HCT116 (cell line): ENCODE data around the gene CLCF1. TPM values are rescaled to one million over a fixed set of nuclear protein-coding genes. Genes with fewer than 3 reads are reported as not detected.

ENCODE experiments used
- ATAC-seq: fragments of 200-7000 bp; cut with Tn5 transposase; 2 replicates; pipeline ENCODE4 v1.9.1; 2020; ENCODE audit warnings: mild to moderate bottlenecking, moderate library complexity
- BruUV-seq: library from RNA; stranded (reverse); fragments of 400-500 nt; replicated peaks from 2 replicates; lab custom pipeline; 2021; lab: Mats Ljungman, UMichigan
- CTCF ChIA-PET: fragments of 300-600 bp; sonication (Branson Sonifier 250); formaldehyde crosslinking; loops from one replicate; lab custom pipeline; 2021; ENCODE audit warnings: antibody characterized with exemption; lab: Charles Lee
- POLR2A ChIA-PET: fragments of 300-600, 350-600 bp; sonication (Branson Sonifier 250); formaldehyde crosslinking; loops from one replicate; lab custom pipeline; 2021; ENCODE audit warnings: antibody characterized with exemption; lab: Charles Lee
- RAD21 ChIA-PET, 2 experiments: fragments of 300-600 bp; sonication (Branson Sonifier 250); formaldehyde crosslinking; loops; one replicate each; lab custom pipeline; 2023; ENCODE audit warnings: low total read pairs in 2 of 2; ENCODE audit not compliant: uncharacterized antibody in 2 of 2, unreplicated experiment in 2 of 2, low non-redundant PET in 1 of 2; lab: Charles Lee
- DNase-seq: peaks from one replicate; pipeline ENCODE4 v3.0.0-alpha.2; 2010; ENCODE audit warnings: low read depth, low spot score
- H2AFZ ChIP-seq: fragments of 200-600 bp; shearing (Covaris generic), sonication (generic); 2 replicates; pipeline ENCODE4 v1.6.1; 2017; ENCODE audit warnings: low read depth, mixed run types, mixed read lengths, antibody characterized with exemption, low read length; ENCODE audit not compliant: poor library complexity, severe bottlenecking
- H3K27ac ChIP-seq: 2 replicates; pipeline ENCODE4 v1.5.1; 2012; ENCODE audit warnings: low read depth, low read length
- H3K27me3 ChIP-seq: fragments of 200-600 bp; sonication (generic); 2 replicates; pipeline ENCODE4 v1.6.1; 2016; ENCODE audit warnings: mixed run types, low read length, mixed read lengths; ENCODE audit not compliant: insufficient read depth
- H3K36me3 ChIP-seq, 2 experiments: fragments of 200-500 bp in 1 of 2; fragments of 200-600 bp in 1 of 2; sonication (Bioruptor generic) in 1 of 2; sonication (generic) in 1 of 2; 2 replicates each; pipeline versions ENCODE4 v1.5.1 to v1.6.1; 2014 to 2016; ENCODE audit warnings: low read length in 2 of 2, inconsistent platforms in 1 of 2, mixed read lengths in 1 of 2, mixed run types in 1 of 2; ENCODE audit not compliant: insufficient read depth in 2 of 2, control insufficient read depth in 1 of 2
- H3K4me1 ChIP-seq, 2 experiments: fragments of 200-600 bp in 1 of 2; sonication (generic) in 1 of 2; 2 replicates each; pipeline versions ENCODE4 v1.5.1 to v1.6.1; 2012 to 2017; ENCODE audit warnings: low read length in 2 of 2, inconsistent platforms in 1 of 2, mild to moderate bottlenecking in 1 of 2, mixed read lengths in 1 of 2, mixed run types in 1 of 2, moderate library complexity in 1 of 2; ENCODE audit not compliant: insufficient read depth in 2 of 2, control insufficient read depth in 1 of 2
- H3K4me2 ChIP-seq: fragments of 200-600 bp; sonication (generic); 2 replicates; pipeline ENCODE4 v1.6.1; 2017; ENCODE audit warnings: mixed run types, low read length, mixed read lengths
- H3K4me3 ChIP-seq, 2 experiments: fragments of 200-600 bp in 1 of 2; sonication (generic) in 1 of 2; replicated peaks in 1 of 2; 2 replicates each; pipeline ENCODE4 v1.5.1; 2011 to 2016; ENCODE audit warnings: low read length in 2 of 2, control low read depth in 1 of 2, low read depth in 1 of 2, mild to moderate bottlenecking in 1 of 2, mixed read lengths in 1 of 2, mixed run types in 1 of 2
- H3K79me2 ChIP-seq: fragments of 200-600 bp; sonication (generic); 2 replicates; pipeline ENCODE4 v1.6.1; 2017; ENCODE audit warnings: mild to moderate bottlenecking, mixed run types, low read length, moderate library complexity, mixed read lengths; ENCODE audit not compliant: insufficient read depth
- H3K9ac ChIP-seq: fragments of 200-600 bp; sonication (generic); 2 replicates; pipeline ENCODE4 v1.6.1; 2016; ENCODE audit warnings: low read length, mixed read lengths
- H3K9me2 ChIP-seq: fragments of 200-600 bp; sonication (generic), shearing (Covaris generic); 2 replicates; pipeline ENCODE4 v1.6.1; 2017; ENCODE audit warnings: mixed run types, mild to moderate bottlenecking, moderate library complexity; ENCODE audit not compliant: insufficient read depth
- H3K9me3 ChIP-seq, 2 experiments: fragments of 200-500 bp in 1 of 2; fragments of 200-600 bp in 1 of 2; sonication (Bioruptor generic) in 1 of 2; sonication (generic) in 1 of 2; 2 replicates each; pipeline ENCODE4 v1.6.1; 2014 to 2017; ENCODE audit warnings: low read length in 2 of 2, mixed read lengths in 2 of 2, inconsistent platforms in 1 of 2, low read depth in 1 of 2, mild to moderate bottlenecking in 1 of 2, mixed run types in 1 of 2, moderate library complexity in 1 of 2; ENCODE audit not compliant: control insufficient read depth in 1 of 2, insufficient read depth in 1 of 2
- H4K20me1 ChIP-seq: fragments of 200-600 bp; sonication (generic), shearing (Covaris generic); 2 replicates; pipeline ENCODE4 v1.6.1; 2017; ENCODE audit warnings: mixed run types, mild to moderate bottlenecking, moderate library complexity; ENCODE audit not compliant: insufficient read depth
- ELF1 ChIP-seq: IDR thresholded peaks from 2 replicates; pipeline ENCODE4 v1.6.1; 2012; ENCODE audit warnings: low read depth, borderline replicate concordance
- EZH2phosphoT487 ChIP-seq: fragments of 200-600 bp; IDR thresholded peaks from 2 replicates; pipeline ENCODE4 v1.6.1; 2018; ENCODE audit warnings: antibody characterized with exemption, borderline replicate concordance
- POLR2A ChIP-seq: IDR thresholded peaks from 2 replicates; pipeline ENCODE4 v1.7.0; 2011; ENCODE audit warnings: borderline replicate concordance; ENCODE audit not compliant: insufficient read depth, insufficient read length; ENCODE audit errors: extremely low read depth
- POLR2AphosphoS5 ChIP-seq: IDR thresholded peaks from 2 replicates; pipeline ENCODE4 v1.6.1; 2011; ENCODE audit warnings: mild to moderate bottlenecking, low read depth, low read length, moderate library complexity
- RAD21 ChIP-seq: IDR thresholded peaks from 2 replicates; pipeline ENCODE4 v1.6.1; 2012; ENCODE audit warnings: low read depth, mild to moderate bottlenecking
- SP1 ChIP-seq: IDR thresholded peaks from 2 replicates; pipeline ENCODE4 v1.6.1; 2012; ENCODE audit warnings: low read depth
- SRF ChIP-seq: IDR thresholded peaks from 2 replicates; pipeline ENCODE4 v1.6.1; 2012; ENCODE audit warnings: low read depth
- TCF7L2 ChIP-seq: IDR thresholded peaks from 2 replicates; pipeline ENCODE4 v1.7.0; 2011; ENCODE audit warnings: borderline replicate concordance, inconsistent platforms; ENCODE audit not compliant: insufficient read depth, insufficient read length; ENCODE audit errors: extremely low read depth
- YY1 ChIP-seq: IDR thresholded peaks from 2 replicates; pipeline ENCODE4 v1.6.1; 2011; ENCODE audit warnings: low read length, low read depth, moderate library complexity, mild to moderate bottlenecking; ENCODE audit not compliant: insufficient replicate concordance; ENCODE audit errors: extremely low read depth
- ZFX ChIP-seq: fragments of 450-650 bp; IDR thresholded peaks from 2 replicates; pipeline ENCODE4 v1.6.1; 2017
- intact Hi-C: fragments of 100-400 bp; cut with micrococcal nuclease; formaldehyde crosslinking; loops from 2 replicates; pipeline ENCODE4 v1.10.0; 2022
- total RNA-seq: library from RNA; stranded (reverse); gene quantifications from one replicate; pipeline ENCODE4 v1.2.1, GENCODE V29; 2021; ENCODE audit not compliant: unreplicated experiment
- TF ChIP-seq, protein P1 (sequence below): IDR thresholded peaks from 2 replicates; pipeline ENCODE4 v1.6.1; 2012
- TF ChIP-seq, protein P2 (sequence below), 3 experiments: fragments of 200-600 bp in 1 of 3; sonication (generic) in 1 of 3; IDR thresholded peaks in 2 of 3; conservative IDR thresholded peaks in 1 of 3; 2 replicates each; pipeline ENCODE4 v1.5.1; 2012 to 2017; ENCODE audit warnings: low read depth in 2 of 3, low read length in 2 of 3, antibody characterized with exemption in 1 of 3, borderline replicate concordance in 1 of 3, control low read depth in 1 of 3, mild to moderate bottlenecking in 1 of 3, mixed read lengths in 1 of 3, mixed run types in 1 of 3, moderate library complexity in 1 of 3; ENCODE audit not compliant: insufficient read depth in 1 of 3

CLCF1 gene
- total RNA-seq, 1 experiment from 2014 or later: 12.2 TPM

DNA sequence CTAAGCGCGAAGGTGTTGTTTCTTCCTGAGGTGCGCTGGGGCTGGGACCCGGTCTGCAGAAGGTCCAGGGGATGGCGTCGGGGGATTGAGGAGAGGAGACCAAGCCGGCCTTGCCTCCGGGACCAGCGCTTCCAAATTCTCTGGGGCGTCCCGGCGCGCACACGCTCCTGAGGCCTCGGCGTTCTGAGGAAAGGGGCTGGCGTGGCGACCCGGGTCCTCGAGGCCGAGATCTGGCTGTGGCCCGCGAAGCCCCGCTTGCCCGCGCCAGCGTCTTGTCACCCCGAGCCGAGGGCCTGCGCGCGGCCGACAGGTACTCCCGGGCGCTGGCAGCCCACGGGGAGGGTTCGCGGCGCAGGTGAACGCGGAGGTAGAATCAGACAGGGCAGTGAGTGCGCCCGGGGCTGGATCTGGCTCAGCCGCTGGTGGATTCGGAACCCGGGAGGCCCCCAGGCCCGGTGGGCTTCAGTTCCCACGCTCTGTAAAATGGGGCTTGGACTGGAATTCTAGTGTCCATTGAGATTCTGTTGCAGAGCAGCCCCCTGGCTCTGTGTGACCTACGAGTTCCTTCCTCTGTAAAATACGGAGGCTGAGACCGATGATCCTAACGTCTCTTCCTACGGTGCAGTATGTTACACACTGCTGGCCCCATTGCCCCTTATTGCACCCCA is 55.4 kb downstream of the CLCF1 start:
- TSS peak; percentile 39 for BruUV-seq
- H4K20me1 ChIP-seq: no peaks in the 10 kb centered on the region
- no peak for TF ChIP-seq SP1
- TF ChIP-seq, protein P1, sequence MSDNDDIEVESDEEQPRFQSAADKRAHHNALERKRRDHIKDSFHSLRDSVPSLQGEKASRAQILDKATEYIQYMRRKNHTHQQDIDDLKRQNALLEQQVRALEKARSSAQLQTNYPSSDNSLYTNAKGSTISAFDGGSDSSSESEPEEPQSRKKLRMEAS: peak; percentile 69
- TF ChIP-seq ZFX: peak; percentile 83; the same call in 1 of the 2 replicates
- RAD21 ChIA-PET: interaction anchor here (0.8 to 2.4 kb wide), 7 partner anchors 15 to 237 kb away, joined by 4 to 8 read pairs (median 5); no protein-coding TSS in a partner anchor
- H3K27ac ChIP-seq: peak overlapping the region; percentile 87
- H3K9ac ChIP-seq: peak overlapping the region; percentile 88
- CTCF ChIA-PET: interaction anchor here (0.8 to 3.2 kb wide), 19 partner anchors 9 to 290 kb away, joined by 3 to 60 read pairs (median 7); partner anchors contain the start of genes ANKRD13D, GRK2, POLD4 and PPP1CA
- H3K27me3 ChIP-seq: no peaks in the 10 kb centered on the region
- peak overlapping the region; percentile 81 to 90 for H3K4me3 ChIP-seq
- ATAC-seq (peak; percentile 40), DNase-seq (no peak)
- H3K4me1 ChIP-seq: peaks cover 4 to 22% of the 10 kb centered on the region in 2 experiments; a peak in 3 of 4 replicates
- H3K36me3 ChIP-seq: no peaks in the 10 kb centered on the region
- peak overlapping the region; percentile 78 for H3K4me2 ChIP-seq
- intact Hi-C loops: loop anchor here (1.0 to 2.0 kb wide), 4 partner anchors 52 to 263 kb away; partner anchors contain the start of gene GRK2
- H3K9me3 ChIP-seq: no peaks in the 10 kb centered on the region
- H3K9me2 ChIP-seq: no peaks in the 10 kb centered on the region
- H2AFZ ChIP-seq: no peak overlapping the region
- H3K79me2 ChIP-seq: peaks cover 11% of the 10 kb centered on the region; the same call in 1 of the 2 replicates
- POLR2A ChIA-PET: interaction anchor here (1.0 to 1.9 kb wide), 4 partner anchors 15 to 78 kb away, joined by 5 to 7 read pairs (median 6); partner anchors contain the start of gene SSH3

DNA sequence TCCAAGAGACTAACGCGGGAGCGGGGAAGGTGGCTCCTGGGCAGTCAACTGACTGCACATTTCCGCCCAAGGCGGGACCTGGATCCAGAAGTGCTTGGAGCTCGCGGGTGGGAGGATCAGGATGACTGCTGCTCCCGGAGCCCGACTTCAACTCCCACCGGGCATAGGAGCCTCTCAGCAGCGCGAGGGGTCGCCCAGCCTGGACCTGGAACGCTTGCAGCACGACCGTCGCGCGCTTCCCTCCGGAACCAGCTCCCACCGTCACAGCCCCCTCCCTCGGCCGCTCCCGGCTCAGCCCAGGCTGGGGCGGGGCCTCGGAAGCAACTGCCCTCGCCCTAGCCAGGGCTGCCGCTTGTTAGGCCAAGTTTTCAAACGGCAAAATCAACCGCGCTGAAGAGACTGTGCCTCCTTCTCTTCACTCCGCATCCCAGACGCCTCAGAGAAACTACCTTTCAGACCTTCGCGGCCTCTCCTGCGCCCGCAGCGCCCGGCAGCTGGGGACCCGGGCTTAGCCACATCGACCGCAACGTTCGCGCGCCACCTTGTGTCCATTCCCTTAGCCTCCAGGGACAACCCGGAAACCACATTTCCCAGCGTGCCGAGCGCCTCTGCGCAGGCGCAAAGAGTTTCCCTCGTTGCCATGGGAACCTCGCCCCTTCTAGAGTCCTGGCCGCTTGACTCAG is 56.1 kb downstream of the CLCF1 start:
- Histone ChIP-seq H4K20me1 (no peaks in the 10 kb centered on the region), H3K4me3 (peak overlapping the region; percentile 81 to 90), H2AFZ (peak overlapping the region; percentile 86), H3K4me2 (peak overlapping the region; percentile 78), H3K4me1 (peaks cover 11 to 28% of the 10 kb centered on the region in 2 experiments; a peak in 3 of 4 replicates), H3K9me3 (no peaks in the 10 kb centered on the region), H3K36me3 (no peaks in the 10 kb centered on the region), H3K9me2 (no peaks in the 10 kb centered on the region), H3K9ac (peak overlapping the region; percentile 88), H3K27me3 (no peaks in the 10 kb centered on the region), H3K27ac (peak overlapping the region; percentile 87), H3K79me2 (peaks cover 11% of the 10 kb centered on the region; the same call in 1 of the 2 replicates)
- BruUV-seq: TSS peak; percentile 97
- POLR2A ChIA-PET: interaction anchor here (0.8 to 1.9 kb wide), 6 partner anchors 14 to 78 kb away, joined by 3 to 7 read pairs (median 5); partner anchors contain the start of gene SSH3
- RAD21 ChIA-PET: interaction anchor here (0.8 to 2.4 kb wide), 9 partner anchors 14 to 236 kb away, joined by 3 to 8 read pairs (median 5); partner anchors contain the start of gene SSH3 (in 1 of the 2)
- peak; percentile 88 for ATAC-seq
- intact Hi-C loops: loop anchor here (1.0 to 2.0 kb wide), 4 partner anchors 51 to 263 kb away; partner anchors contain the start of gene GRK2
- peak; percentile 90 for DNase-seq
- CTCF ChIA-PET: interaction anchor here (0.7 to 3.2 kb wide), 28 partner anchors 9 to 289 kb away, joined by 3 to 60 read pairs (median 5); partner anchors contain the start of genes ANKRD13D, GRK2, POLD4 and PPP1CA
- TF ChIP-seq POLR2A (peak; percentile 55), POLR2AphosphoS5 (peak; percentile 84), TCF7L2 (no peak), EZH2phosphoT487 (no peak), SRF (no peak), YY1 (peak; percentile 30), RAD21 (peak; percentile 99), ELF1 (peak; percentile 82; the same call in 1 of the 2 replicates)
- TF ChIP-seq, protein P1: peak; percentile 62; the same call in 1 of the 2 replicates
- TF ChIP-seq, protein P2, sequence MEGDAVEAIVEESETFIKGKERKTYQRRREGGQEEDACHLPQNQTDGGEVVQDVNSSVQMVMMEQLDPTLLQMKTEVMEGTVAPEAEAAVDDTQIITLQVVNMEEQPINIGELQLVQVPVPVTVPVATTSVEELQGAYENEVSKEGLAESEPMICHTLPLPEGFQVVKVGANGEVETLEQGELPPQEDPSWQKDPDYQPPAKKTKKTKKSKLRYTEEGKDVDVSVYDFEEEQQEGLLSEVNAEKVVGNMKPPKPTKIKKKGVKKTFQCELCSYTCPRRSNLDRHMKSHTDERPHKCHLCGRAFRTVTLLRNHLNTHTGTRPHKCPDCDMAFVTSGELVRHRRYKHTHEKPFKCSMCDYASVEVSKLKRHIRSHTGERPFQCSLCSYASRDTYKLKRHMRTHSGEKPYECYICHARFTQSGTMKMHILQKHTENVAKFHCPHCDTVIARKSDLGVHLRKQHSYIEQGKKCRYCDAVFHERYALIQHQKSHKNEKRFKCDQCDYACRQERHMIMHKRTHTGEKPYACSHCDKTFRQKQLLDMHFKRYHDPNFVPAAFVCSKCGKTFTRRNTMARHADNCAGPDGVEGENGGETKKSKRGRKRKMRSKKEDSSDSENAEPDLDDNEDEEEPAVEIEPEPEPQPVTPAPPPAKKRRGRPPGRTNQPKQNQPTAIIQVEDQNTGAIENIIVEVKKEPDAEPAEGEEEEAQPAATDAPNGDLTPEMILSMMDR (IDR thresholded peaks at IDR 0.05 in 2 of 3, conservative IDR thresholded peaks at IDR 0.05 in 1 of 3; ENCODE audit: borderline replicate concordance in 1 of 3, insufficient read depth in 1 of 3, low read depth in 2 of 3, low read length in 2 of 3): peak; percentile 85 to 97 (median 87)
